H1 (cell line): Measurements from ENCODE around the gene GPATCH2. TPM values are rescaled to one million over a fixed set of nuclear protein-coding genes. Genes with fewer than 3 reads are reported as not detected.

ENCODE experiments used
- CTCF ChIA-PET: fragments of 300-600 bp; sonication (Branson Sonifier 250); formaldehyde crosslinking; loops from one replicate; lab custom pipeline; 2021; ENCODE audit not compliant: partially characterized antibody; lab: Charles Lee
- POLR2A ChIA-PET: fragments of 300-600 bp; sonication (Branson Sonifier 250); formaldehyde crosslinking; loops from one replicate; lab custom pipeline; 2021; ENCODE audit warnings: inconsistent platforms; ENCODE audit not compliant: partially characterized antibody; lab: Charles Lee
- DNase-seq, 2 experiments: peaks; one replicate each; pipeline versions ENCODE4 v3.0.0 to v3.0.0-alpha.2; 2010 to 2022; ENCODE audit warnings: low spot score in 2 of 2, low read depth in 1 of 2, mixed read lengths in 1 of 2
- FAIRE-seq: peaks from 2 replicates; lab custom pipeline; 2011; peaks lifted over from hg19 to GRCh38; lab: Jason Lieb, UNC
- H2AFZ ChIP-seq: 2 replicates; pipeline ENCODE4 v1.8.1; 2012; ENCODE audit warnings: low read length, inconsistent platforms
- H2AK5ac ChIP-seq: 2 replicates; pipeline ENCODE4 v1.6.1; 2013; ENCODE audit warnings: low read depth, low read length
- H2BK120ac ChIP-seq: replicated peaks from 2 replicates; pipeline ENCODE3; 2013; ENCODE audit warnings: low read depth, low read length, inconsistent platforms
- H2BK12ac ChIP-seq: 2 replicates; pipeline ENCODE4 v1.6.1; 2013; ENCODE audit warnings: low read depth, low read length
- H2BK15ac ChIP-seq: 2 replicates; pipeline ENCODE4 v1.6.1; 2013; ENCODE audit warnings: low read length
- H2BK20ac ChIP-seq: 2 replicates; pipeline ENCODE4 v1.6.1; 2013; ENCODE audit warnings: low read length
- H2BK5ac ChIP-seq: 2 replicates; pipeline ENCODE4 v1.6.1; 2013; ENCODE audit warnings: low read depth, low read length
- H3K14ac ChIP-seq: 2 replicates; pipeline ENCODE4 v1.6.1; 2013; ENCODE audit warnings: inconsistent platforms; ENCODE audit not compliant: insufficient read length
- H3K18ac ChIP-seq: 2 replicates; pipeline ENCODE4 v1.6.1; 2013; ENCODE audit warnings: low read length; ENCODE audit errors: extremely low read depth
- H3K23ac ChIP-seq: 2 replicates; pipeline ENCODE4 v1.6.1; 2013; ENCODE audit warnings: inconsistent platforms; ENCODE audit not compliant: insufficient read length
- H3K23me2 ChIP-seq: 2 replicates; pipeline ENCODE4 v1.6.1; 2013; ENCODE audit warnings: low read depth, low read length
- H3K27ac ChIP-seq: 2 replicates; pipeline ENCODE4 v1.6.1; 2011; ENCODE audit warnings: low read depth, low read length, inconsistent platforms
- H3K27me3 ChIP-seq, 4 experiments: replicated peaks in 1 of 4; 1 replicate in 1 of 4; 2 replicates in 3 of 4; pipeline versions ENCODE4 v1.6.1 to v1.8.1; 2011 to 2013; ENCODE audit warnings: low read length in 3 of 4, mild to moderate bottlenecking in 3 of 4, inconsistent platforms in 2 of 4, mixed read lengths in 2 of 4, moderate library complexity in 1 of 4; ENCODE audit not compliant: control insufficient read depth in 3 of 4, insufficient read depth in 3 of 4; ENCODE audit errors: extremely low read depth in 1 of 4
- H3K36me3 ChIP-seq, 4 experiments: 2 replicates each; pipeline versions ENCODE4 v1.6.1 to v1.8.1; 2011 to 2013; ENCODE audit warnings: mild to moderate bottlenecking in 4 of 4, low read length in 3 of 4, moderate library complexity in 2 of 4, control low read depth in 1 of 4, inconsistent platforms in 1 of 4; ENCODE audit not compliant: insufficient read depth in 4 of 4, control insufficient read depth in 2 of 4
- H3K4ac ChIP-seq: replicated peaks from 2 replicates; pipeline ENCODE3; 2013; ENCODE audit warnings: low read length, low read depth, mixed read lengths, inconsistent platforms; ENCODE audit not compliant: insufficient read length
- H3K4me1 ChIP-seq, 4 experiments: replicated peaks in 1 of 4; 1 replicate in 1 of 4; 2 replicates in 3 of 4; pipeline versions ENCODE4 v1.6.1 to v1.8.1; 2011 to 2013; ENCODE audit warnings: low read length in 3 of 4, inconsistent platforms in 2 of 4, mixed read lengths in 1 of 4; ENCODE audit not compliant: insufficient read depth in 4 of 4, control insufficient read depth in 3 of 4
- H3K4me2 ChIP-seq, 2 experiments: 2 replicates each; pipeline versions ENCODE4 v1.6.1 to v1.8.1; 2011 to 2013; ENCODE audit warnings: low read depth in 2 of 2, low read length in 2 of 2, control low read depth in 1 of 2, inconsistent platforms in 1 of 2, mild to moderate bottlenecking in 1 of 2; ENCODE audit not compliant: insufficient read depth in 1 of 2
- H3K4me3 ChIP-seq, 4 experiments: fragments of 200-600, 300-600 bp in 1 of 4; sonication (generic), shearing (Covaris generic), sonication (Bioruptor Twin) in 1 of 4; 2 replicates each; pipeline versions ENCODE4 v1.5.1 to v1.8.1; 2011 to 2016; ENCODE audit warnings: low read length in 4 of 4, low read depth in 3 of 4, control low read depth in 2 of 4, inconsistent platforms in 2 of 4, mild to moderate bottlenecking in 2 of 4, mixed read lengths in 1 of 4, moderate library complexity in 1 of 4; ENCODE audit not compliant: insufficient read depth in 2 of 4; ENCODE audit errors: extremely low read depth in 1 of 4
- H3K56ac ChIP-seq: replicated peaks from 2 replicates; pipeline ENCODE3; 2013; ENCODE audit warnings: low read depth, mild to moderate bottlenecking, mixed read lengths, low read length, inconsistent platforms; ENCODE audit not compliant: insufficient read length
- H3K79me1 ChIP-seq: 2 replicates; pipeline ENCODE4 v1.6.1; 2013; ENCODE audit warnings: low read depth, low read length, control low read depth
- H3K79me2 ChIP-seq, 2 experiments: 2 replicates each; pipeline versions ENCODE4 v1.6.1 to v1.8.1; 2012 to 2013; ENCODE audit warnings: low read length in 2 of 2, mild to moderate bottlenecking in 2 of 2, inconsistent platforms in 1 of 2; ENCODE audit not compliant: insufficient read depth in 2 of 2, control insufficient read depth in 1 of 2
- H3K9ac ChIP-seq, 4 experiments: replicated peaks in 1 of 4; 1 replicate in 1 of 4; 2 replicates in 3 of 4; pipeline versions ENCODE4 v1.6.1 to v1.8.1; 2011 to 2013; ENCODE audit warnings: low read depth in 3 of 4, low read length in 3 of 4, control low read depth in 2 of 4, mild to moderate bottlenecking in 2 of 4, moderate library complexity in 2 of 4, inconsistent platforms in 1 of 4; ENCODE audit errors: extremely low read depth in 1 of 4
- H3K9me3 ChIP-seq, 2 experiments: 2 replicates each; pipeline versions ENCODE4 v1.6.1 to v1.8.1; 2012 to 2013; ENCODE audit warnings: mild to moderate bottlenecking in 2 of 2, moderate library complexity in 2 of 2, control low read depth in 1 of 2, inconsistent platforms in 1 of 2, low read depth in 1 of 2, low read length in 1 of 2, mixed read lengths in 1 of 2; ENCODE audit not compliant: insufficient read depth in 2 of 2
- H4K20me1 ChIP-seq, 2 experiments: replicated peaks in 1 of 2; 2 replicates each; pipeline versions ENCODE3 to v1.8.1; 2011 to 2013; ENCODE audit warnings: inconsistent platforms in 2 of 2, low read length in 2 of 2, mild to moderate bottlenecking in 1 of 2; ENCODE audit not compliant: insufficient read depth in 2 of 2, control insufficient read depth in 1 of 2
- H4K5ac ChIP-seq: 2 replicates; pipeline ENCODE4 v1.6.1; 2013; ENCODE audit warnings: low read length, low read depth, mixed read lengths, inconsistent platforms; ENCODE audit not compliant: insufficient read length
- H4K8ac ChIP-seq: 2 replicates; pipeline ENCODE4 v1.8.0; 2013; ENCODE audit warnings: mild to moderate bottlenecking, moderate library complexity, low read length, inconsistent platforms; ENCODE audit not compliant: insufficient read depth; ENCODE audit errors: extremely low read depth
- H4K91ac ChIP-seq: replicated peaks from 2 replicates; pipeline ENCODE3; 2013; ENCODE audit warnings: low read length, mixed read lengths, inconsistent platforms; ENCODE audit not compliant: insufficient read length
- ATF3 ChIP-seq: IDR thresholded peaks from 2 replicates; pipeline ENCODE4 v1.6.1; 2011; ENCODE audit warnings: low read depth, mild to moderate bottlenecking, low read length; ENCODE audit not compliant: insufficient read depth
- CBX5 ChIP-seq: fragments of 300-800, 300-1000 bp; sonication (generic); IDR thresholded peaks from 2 replicates; pipeline ENCODE4 v1.7.1; 2016; ENCODE audit warnings: antibody characterized with exemption, low read length, low read depth
- CHD1 ChIP-seq: IDR thresholded peaks from 2 replicates; pipeline ENCODE4 v1.6.1; 2012; ENCODE audit warnings: low read depth, low read length, improper control_type of control experiment
- EGR1 ChIP-seq: IDR thresholded peaks from 2 replicates; pipeline ENCODE4 v1.6.1; 2011; ENCODE audit warnings: low read depth, low read length, borderline replicate concordance
- EZH2 ChIP-seq: fragments of 200-600 bp; sonication (generic); IDR thresholded peaks from 2 replicates; pipeline ENCODE4 v1.7.1; 2012; ENCODE audit warnings: low read depth, mild to moderate bottlenecking, moderate library complexity, low read length, inconsistent platforms; ENCODE audit not compliant: severe bottlenecking
- FOSL1 ChIP-seq: IDR thresholded peaks from 2 replicates; pipeline ENCODE4 v1.6.1; 2011; ENCODE audit warnings: mild to moderate bottlenecking, low read depth, low read length, moderate library complexity; ENCODE audit not compliant: insufficient read depth
- NANOG ChIP-seq: IDR thresholded peaks from 2 replicates; pipeline ENCODE4 v1.6.1; 2011; ENCODE audit warnings: low read length, low read depth, mild to moderate bottlenecking, inconsistent platforms; ENCODE audit not compliant: insufficient read depth, poor library complexity, severe bottlenecking
- RNF2 ChIP-seq: fragments of 200-900, 300-1000 bp; sonication (generic); IDR thresholded peaks from 2 replicates; pipeline ENCODE4 v1.7.1; 2016; ENCODE audit warnings: borderline replicate concordance, low read depth, mild to moderate bottlenecking, antibody characterized with exemption, low read length; ENCODE audit not compliant: poor library complexity, severe bottlenecking; ENCODE audit errors: missing control alignments
- TCF12 ChIP-seq: IDR thresholded peaks from 2 replicates; pipeline ENCODE4 v1.6.1; 2011; ENCODE audit warnings: low read depth, mild to moderate bottlenecking, low read length
- WGBS, 2 experiments: shearing (Covaris generic) in 1 of 2; methylation state at CpG; one replicate each; pipeline versions ENCODE4 v1.1.6 to v1.1.7; 2013 to 2015; ENCODE audit warnings: low lambda C conversion rate in 2 of 2, mixed read lengths in 2 of 2, inconsistent platforms in 1 of 2, low coverage in 1 of 2, missing lambda C conversion rate in 1 of 2; ENCODE audit not compliant: insufficient replicate concordance in 2 of 2, insufficient coverage in 1 of 2, insufficient read length in 1 of 2; ENCODE audit errors: extremely low coverage in 1 of 2, missing lambda C conversion rate in 1 of 2; 5-methylcytosine and 5-hydroxymethylcytosine counted together
- polyA plus RNA-seq, 7 experiments: library from polyadenylated mRNA; depleted of rRNA in 3 of 7; stranded (reverse) in 5 of 7; unstranded in 2 of 7; fragments of >200 nt in 5 of 7; fragments of 200-250 nt in 2 of 7; gene quantifications; 1 replicate in 5 of 7; 2 replicates in 1 of 7; 4 replicates in 1 of 7; pipeline versions ENCODE4 v1.2.1 to v1.2.3, GENCODE V29; 2011 to 2013; ENCODE audit warnings: missing spikeins in 2 of 7, mixed read lengths in 2 of 7
- total RNA-seq: library from RNA; stranded (reverse); fragmentation: NEBNext Ultra II Directional; extraction: Animal tissue kit (Norgen Biotek cat#: 25700); gene quantifications from 2 replicates; pipeline ENCODE4 v1.2.1, GENCODE V29; 2021

GPATCH2 gene
- total and polyA plus RNA-seq, 2 of the 8 experiments (the other 6 are each of a cell fraction or from before 2014, with no cell fraction given), result 3.9 to 13.1 TPM

GRCh38 chr1:217462666-217463065, 168.2 kb downstream of the GPATCH2 start:
- H3K18ac ChIP-seq, result no peak overlapping the region
- no peaks in the 10 kb centered on the region for H3K79me2 ChIP-seq
- no peak overlapping the region for H4K8ac ChIP-seq
- H4K20me1 ChIP-seq, result no peaks in the 10 kb centered on the region
- H4K5ac ChIP-seq, result no peak overlapping the region
- DNase-seq (no peak), FAIRE-seq (no peak)
- no peak overlapping the region for H3K27ac ChIP-seq
- no peaks in the 10 kb centered on the region for H3K23me2 ChIP-seq
- H3K4me3 ChIP-seq, result no peak overlapping the region
- H3K79me1 ChIP-seq, result no peaks in the 10 kb centered on the region
- no peak overlapping the region for H2AFZ ChIP-seq
- no peak overlapping the region for H2BK5ac ChIP-seq
- no peak overlapping the region for H3K23ac ChIP-seq
- no peak overlapping the region for H2BK15ac ChIP-seq
- no peak overlapping the region for H3K14ac ChIP-seq
- no peak overlapping the region for H3K9ac ChIP-seq
- H3K4me2 ChIP-seq, result no peak overlapping the region
- H2BK12ac ChIP-seq, result no peak overlapping the region
- TF ChIP-seq EGR1 (no peak), CHD1 (no peak), NANOG (no peak), CBX5 (no peak), EZH2 (no peak), TCF12 (no peak), RNF2 (no peak), ATF3 (no peak), FOSL1 (no peak)
- H3K4ac ChIP-seq, result no peak overlapping the region
- H3K36me3 ChIP-seq, result no peaks in the 10 kb centered on the region
- ChIA-PET POLR2A (no interaction called here), CTCF (no interaction called here)
- no peak overlapping the region for H4K91ac ChIP-seq
- H3K56ac ChIP-seq, result no peak overlapping the region
- no peak overlapping the region for H2BK120ac ChIP-seq
- H3K4me1 ChIP-seq, result no peaks in the 10 kb centered on the region
- H3K27me3 ChIP-seq, result no peaks in the 10 kb centered on the region
- H2BK20ac ChIP-seq, result no peak overlapping the region
- WGBS, 2 experiments, result 100% methylated on average over 1 of the region's 1 CpG; no CpG with 5 or more reads in 1 of the 2 experiments
- H3K9me3 ChIP-seq, result peaks cover 0 to 6% of the 10 kb centered on the region in 2 experiments; a peak in 1 of 4 replicates
- no peak overlapping the region for H2AK5ac ChIP-seq
